Dermis blood vessel endothelial cell (primary cell): Measurements from ENCODE around the gene CLASP1. TPM values are rescaled to one million over a fixed set of nuclear protein-coding genes. Genes with fewer than 3 reads are reported as not detected.
A peak's percentile ranks its signal among the peaks of the same experiment; 100 is the strongest.
"Not testable (repeated sequence)": the region's sequence is repeated elsewhere in the genome, so short reads cannot be mapped to it uniquely, and the experiment has no call there.

ENCODE experiments used
- DNase-seq: peaks from one replicate; pipeline ENCODE4 v3.0.0; 2010
- total RNA-seq: library from RNA; depleted of rRNA; stranded (reverse); fragments of >200 nt; gene quantifications from 2 replicates; pipeline ENCODE4 v1.2.3, GENCODE V29; 2014

The CLASP1 gene
- total RNA-seq, 1 donor from 2014 or later = 51.9 TPM

GRCh38 chr2:121501031-121501430 is 148.2 kb downstream of the CLASP1 start:
- DNase-seq = no peak

GRCh38 chr2:121498731-121499130 is 150.5 kb downstream of the CLASP1 start:
- DNase-seq = no peak

- DNase-seq = no peak
Observed at GRCh38 chr2:121492409-121492808, 156.9 kb downstream of the CLASP1 start.

- DNase-seq = peak; percentile 9
Observed at GRCh38 chr2:121491518-121491917, 157.7 kb downstream of the CLASP1 start.

- no peak for DNase-seq
Observed at GRCh38 chr2:121490584-121491133, 158.6 kb downstream of the CLASP1 start.

- DNase-seq = no peak
Observed at GRCh38 chr2:121489911-121490583, 159.2 kb downstream of the CLASP1 start.

GRCh38 chr2:121489284-121489683 is 160.0 kb downstream of the CLASP1 start:
- DNase-seq = peak; percentile 13

- no peak for DNase-seq
Observed at GRCh38 chr2:121486191-121486790, 163.0 kb downstream of the CLASP1 start.

GRCh38 chr2:121485039-121485438 is 164.2 kb downstream of the CLASP1 start:
- no peak for DNase-seq

GRCh38 chr2:121483846-121484245 is 165.4 kb downstream of the CLASP1 start:
- DNase-seq = no peak

GRCh38 chr2:121483021-121483420 is 166.2 kb downstream of the CLASP1 start:
- peak; percentile 37 for DNase-seq

GRCh38 chr2:121480826-121481225 is 168.4 kb downstream of the CLASP1 start:
- peak; percentile 13 for DNase-seq

GRCh38 chr2:121479882-121480522 is 169.3 kb downstream of the CLASP1 start:
- peak; percentile 29 for DNase-seq

GRCh38 chr2:121478996-121479745 is 170.1 kb downstream of the CLASP1 start:
- no peak for DNase-seq

GRCh38 chr2:121478358-121478995 is 170.8 kb downstream of the CLASP1 start:
- DNase-seq = not testable (repeated sequence)

GRCh38 chr2:121476684-121477083 is 172.6 kb downstream of the CLASP1 start:
- DNase-seq = no peak

- no peak for DNase-seq
Observed at GRCh38 chr2:121475811-121476571, 173.3 kb downstream of the CLASP1 start.

GRCh38 chr2:121473512-121473911 is 175.8 kb downstream of the CLASP1 start:
- DNase-seq = no peak

GRCh38 chr2:121472470-121472993 is 176.7 kb downstream of the CLASP1 start:
- no peak for DNase-seq

GRCh38 chr2:121471532-121472469 is 177.5 kb downstream of the CLASP1 start:
- DNase-seq = peak; percentile 12
